Right atrium auricular region (tissue), 2 donors: Measurements from ENCODE around the gene TRAPPC2L. TPM values are rescaled to one million over a fixed set of nuclear protein-coding genes. Genes with fewer than 3 reads are reported as not detected.

ENCODE experiments used
- DNase-seq: peaks from one replicate; pipeline ENCODE4 v3.0.0-alpha.2; 2019; ENCODE audit warnings: low spot score
- H3K27ac ChIP-seq, 2 donors: fragments of 200-600 bp; sonication (generic); 1 replicate in 1 of 2; 2 replicates in 1 of 2; pipeline ENCODE4 v1.5.1; 2016 to 2019
- H3K27me3 ChIP-seq, 2 donors: fragments of 200-600 bp; sonication (generic); one replicate each; pipeline versions ENCODE4 v1.5.1 to v1.6.0; 2017 to 2019
- H3K36me3 ChIP-seq: fragments of 200-600 bp; sonication (generic); one replicate; pipeline ENCODE4 v1.5.1; 2016
- H3K4me1 ChIP-seq, 2 donors: fragments of 200-600 bp; sonication (generic); one replicate each; pipeline versions ENCODE4 v1.5.1 to v1.6.0; 2017 to 2019
- H3K4me3 ChIP-seq, 2 donors: fragments of 200-600 bp; sonication (generic); 1 replicate in 1 of 2; 2 replicates in 1 of 2; pipeline ENCODE4 v1.5.1; 2017 to 2019; ENCODE audit warnings: mild to moderate bottlenecking in 1 of 2, moderate library complexity in 1 of 2
- H3K9me3 ChIP-seq, 2 donors: fragments of 200-600 bp; sonication (generic); one replicate each; pipeline ENCODE4 v1.5.1; 2019
- CTCF ChIP-seq, 2 donors: fragments of 200-600 bp; sonication (generic); IDR thresholded peaks; one replicate each; pipeline ENCODE4 v1.5.1; 2019; ENCODE audit warnings: antibody characterized with exemption in 2 of 2
- total RNA-seq, 2 donors: library from RNA; depleted of rRNA; stranded (reverse); fragments of >200 nt; gene quantifications; one replicate each; pipeline ENCODE4 v1.1.0, GENCODE V29; 2016

TRAPPC2L gene
- total RNA-seq, 2 donors from 2014 or later: 30.7 to 33.0 TPM

- H3K27ac ChIP-seq: no peak overlapping the region
These were observed 14.4 kb downstream of the TRAPPC2L start for GRCh38 chr16:88871349-88871702.

GRCh38 chr16:88871730-88872416 is 14.9 kb downstream of the TRAPPC2L start:
- DNase-seq: no peak
- no peak for TF ChIP-seq CTCF (IDR thresholded peaks at IDR 0.05)
- Histone ChIP-seq H3K36me3 (no peaks in the 10 kb centered on the region), H3K27ac (no peak overlapping the region), H3K4me3 (no peak overlapping the region), H3K9me3 (no peaks in the 10 kb centered on the region), H3K4me1 (peaks cover 0 to 10% of the 10 kb centered on the region in 2 donors), H3K27me3 (no peaks in the 10 kb centered on the region)

More at GRCh38 chr16:88871349-88871702, 14.4 kb downstream of the TRAPPC2L start:
- H3K36me3 ChIP-seq: no peaks in the 10 kb centered on the region
- DNase-seq: no peak
- no peaks in the 10 kb centered on the region for H3K27me3 ChIP-seq
- peaks cover 0 to 10% of the 10 kb centered on the region in 2 donors for H3K4me1 ChIP-seq
- no peaks in the 10 kb centered on the region for H3K9me3 ChIP-seq
- no peak for TF ChIP-seq CTCF (IDR thresholded peaks at IDR 0.05)
- peak overlapping the region in 1 of 2 donors; percentile 29 for H3K4me3 ChIP-seq

- TF ChIP-seq CTCF (IDR thresholded peaks at IDR 0.05): no peak
- Histone ChIP-seq H3K4me3 (no peak overlapping the region), H3K27ac (no peak overlapping the region), H3K36me3 (no peaks in the 10 kb centered on the region), H3K27me3 (no peaks in the 10 kb centered on the region), H3K4me1 (peaks cover 0 to 10% of the 10 kb centered on the region in 2 donors), H3K9me3 (no peaks in the 10 kb centered on the region)
- DNase-seq: no peak
These were observed 15.9 kb downstream of the TRAPPC2L start for GRCh38 chr16:88872650-88873331.

- TF ChIP-seq CTCF (IDR thresholded peaks at IDR 0.05): no peak
- Histone ChIP-seq H3K27me3 (no peaks in the 10 kb centered on the region), H3K36me3 (no peaks in the 10 kb centered on the region), H3K4me1 (peaks cover 0 to 10% of the 10 kb centered on the region in 2 donors), H3K4me3 (no peak overlapping the region), H3K27ac (no peak overlapping the region), H3K9me3 (no peaks in the 10 kb centered on the region)
- DNase-seq: no peak
These were observed 18.1 kb downstream of the TRAPPC2L start for GRCh38 chr16:88874938-88875599.

- Histone ChIP-seq H3K27me3 (no peaks in the 10 kb centered on the region), H3K27ac (no peak overlapping the region), H3K4me1 (peaks cover 0 to 9% of the 10 kb centered on the region in 2 donors), H3K36me3 (no peaks in the 10 kb centered on the region), H3K4me3 (no peak overlapping the region), H3K9me3 (no peaks in the 10 kb centered on the region)
- TF ChIP-seq CTCF (IDR thresholded peaks at IDR 0.05): no peak
- DNase-seq: no peak
These were observed 18.8 kb downstream of the TRAPPC2L start for GRCh38 chr16:88875703-88876234.
